ENCODE results near the gene SAFB2.

- TF ChIP-seq POLR2A (IDR thresholded peaks at IDR 0.05) = no peak
- TF ChIP-seq EP300 (IDR thresholded peaks at IDR 0.05) = no peak
- TF ChIP-seq CTCF (IDR thresholded peaks at IDR 0.05) = peak; percentile 92 to 99 (median 98)
Measured at GRCh38 chr19:5578097-5578846, 44.3 kb downstream of the SAFB2 start.

Data from tibial nerve (tissue), 4 donors.